Fibroblast of the aortic adventitia (primary cell): ENCODE results near the gene ZNF473. TPM values are rescaled to one million over a fixed set of nuclear protein-coding genes. Genes with fewer than 3 reads are reported as not detected.
"Not testable (repeated sequence)": the region's sequence is repeated elsewhere in the genome, so short reads cannot be mapped to it uniquely, and the experiment has no call there.

Experiments
- DNase-seq: peaks from one replicate; pipeline ENCODE4 v3.0.0-alpha.2; 2010; ENCODE audit warnings: low read depth
- H3K4me3 ChIP-seq: 2 replicates; pipeline ENCODE4 v1.5.1; 2011; ENCODE audit warnings: low read depth, mild to moderate bottlenecking, control low read depth, low read length, moderate library complexity
- total RNA-seq: library from RNA; depleted of rRNA; stranded (reverse); fragments of >200 nt; gene quantifications from 2 replicates; pipeline ENCODE4 v1.2.3, GENCODE V29; 2012; ENCODE audit warnings: low replicate concordance
- TF ChIP-seq, protein P1 (sequence below): IDR thresholded peaks from 2 replicates; pipeline ENCODE4 v1.5.1; 2011; ENCODE audit warnings: mild to moderate bottlenecking, low read length, control low read depth, inconsistent platforms; ENCODE audit not compliant: insufficient read depth

ZNF473 gene
- total RNA-seq, 1 donor = 11.0 TPM

DNA sequence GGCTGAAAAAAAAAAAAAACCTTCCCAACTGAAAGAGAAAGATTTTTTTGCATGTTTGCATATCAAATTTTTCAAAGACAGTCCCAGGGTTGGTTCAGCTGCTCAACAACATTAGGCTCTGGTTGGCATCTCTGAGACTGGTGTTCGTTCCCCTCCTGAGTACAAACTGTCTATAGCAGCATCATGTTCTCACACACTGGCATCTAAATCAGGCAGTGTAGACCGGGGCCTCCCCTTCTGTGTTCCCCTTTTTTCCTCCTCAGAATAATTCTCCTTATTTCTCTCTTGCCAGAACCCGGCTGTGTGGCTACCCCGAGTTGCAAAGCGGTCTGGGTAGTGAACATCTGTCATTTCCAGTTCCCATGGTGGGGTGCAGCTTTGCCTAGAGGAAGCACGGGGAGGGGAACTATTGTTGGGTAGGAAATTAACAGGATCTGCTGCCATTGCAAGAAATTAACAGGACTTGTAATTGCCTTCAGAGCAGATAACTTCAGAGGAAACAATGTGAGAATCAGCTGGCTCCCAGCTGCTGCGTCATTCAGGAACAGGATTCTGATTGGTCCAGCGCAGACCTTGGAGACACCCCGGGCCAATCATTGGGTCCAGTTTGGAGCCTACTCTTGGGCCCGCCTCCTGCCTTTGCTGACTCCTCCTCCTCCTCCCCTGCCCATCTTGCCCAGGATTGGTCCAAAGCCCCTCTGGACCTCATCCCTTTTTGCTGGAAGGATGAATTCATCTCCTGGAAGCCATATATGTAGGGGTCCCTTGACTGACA lies 51.0 kb downstream of the ZNF473 start:
- not testable (repeated sequence) for H3K4me3 ChIP-seq, DNase-seq

DNA sequence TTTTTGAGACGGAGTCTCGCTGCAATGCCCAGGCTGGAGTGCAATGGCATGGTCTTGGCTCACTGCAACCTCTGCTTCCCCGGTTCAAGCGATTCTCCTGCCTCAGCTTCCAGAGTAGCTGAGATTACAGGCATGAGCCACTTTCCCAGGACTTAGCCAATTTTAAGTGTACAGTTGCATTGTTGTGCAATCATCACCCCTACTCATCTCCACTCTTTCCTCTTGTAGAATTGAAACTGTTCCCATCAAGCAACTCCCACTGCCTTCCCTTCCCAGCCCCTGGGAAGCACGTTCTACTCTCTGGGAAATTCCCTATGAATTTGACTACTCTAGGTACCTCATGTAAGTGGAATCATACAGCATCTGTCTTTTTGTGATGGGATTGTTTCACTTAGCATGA lies 53.2 kb downstream of the ZNF473 start:
- DNase-seq, H3K4me3 ChIP-seq: not testable (repeated sequence)

DNA sequence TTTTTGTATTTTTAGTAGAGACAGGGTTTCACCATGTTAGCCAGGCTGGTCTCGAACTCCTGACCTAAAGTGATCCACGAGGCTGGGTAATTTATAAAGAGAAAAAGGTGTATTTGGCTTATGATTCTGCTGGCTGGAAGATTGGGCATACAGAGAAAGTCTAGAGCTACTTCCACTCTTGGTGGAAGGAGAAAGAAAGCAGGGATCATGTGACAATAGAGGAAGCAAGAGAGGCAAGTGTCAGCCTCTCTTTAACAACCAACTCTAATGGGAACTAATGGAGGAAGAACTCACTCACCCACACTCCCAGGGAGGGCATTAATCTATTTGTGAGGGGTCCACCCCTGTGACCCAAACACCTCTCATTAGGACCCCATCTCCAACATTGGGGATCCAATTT lies 58.6 kb downstream of the ZNF473 start:
- not testable (repeated sequence) for DNase-seq, H3K4me3 ChIP-seq

DNA sequence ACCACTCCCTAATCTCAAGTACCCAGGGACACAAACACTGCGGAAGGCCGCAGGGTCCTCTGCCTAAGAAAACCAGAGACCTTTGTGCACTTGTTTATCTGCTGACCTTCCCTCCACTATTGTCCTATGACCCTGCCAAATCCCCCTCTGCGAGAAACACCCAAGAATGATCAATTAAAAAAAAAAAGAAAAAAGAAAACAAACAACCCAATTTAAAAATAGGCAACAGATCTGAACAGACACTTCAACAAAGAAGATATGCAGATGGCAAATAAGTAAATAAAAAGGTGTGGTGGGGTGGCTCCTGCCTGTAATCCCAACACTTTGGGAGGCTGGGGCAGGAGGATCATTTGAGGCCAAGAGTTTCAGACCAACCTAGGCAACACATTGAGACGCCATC lies 61.3 kb downstream of the ZNF473 start:
- DNase-seq, H3K4me3 ChIP-seq: not testable (repeated sequence)

DNA sequence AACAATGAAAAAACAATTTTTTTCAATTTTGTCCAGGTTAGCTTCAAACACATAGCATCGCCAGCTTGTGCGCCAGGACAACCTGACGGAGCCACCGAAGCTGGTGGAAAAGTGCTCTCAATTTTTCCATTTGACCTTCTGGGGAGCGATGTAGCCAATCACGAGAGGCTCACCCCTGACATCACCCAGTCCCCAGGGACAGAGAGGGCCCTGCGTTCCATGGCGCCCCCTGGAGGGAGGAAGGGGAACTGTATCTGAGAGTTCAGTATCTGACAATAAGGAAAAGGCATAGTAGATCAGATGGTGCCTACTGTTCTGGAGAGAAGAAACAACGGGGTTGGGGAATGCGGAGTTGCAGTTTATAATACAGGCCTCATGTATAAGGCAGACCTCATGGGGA lies 64.9 kb downstream of the ZNF473 start:
- not testable (repeated sequence) for H3K4me3 ChIP-seq, DNase-seq
- TF ChIP-seq, protein P1, sequence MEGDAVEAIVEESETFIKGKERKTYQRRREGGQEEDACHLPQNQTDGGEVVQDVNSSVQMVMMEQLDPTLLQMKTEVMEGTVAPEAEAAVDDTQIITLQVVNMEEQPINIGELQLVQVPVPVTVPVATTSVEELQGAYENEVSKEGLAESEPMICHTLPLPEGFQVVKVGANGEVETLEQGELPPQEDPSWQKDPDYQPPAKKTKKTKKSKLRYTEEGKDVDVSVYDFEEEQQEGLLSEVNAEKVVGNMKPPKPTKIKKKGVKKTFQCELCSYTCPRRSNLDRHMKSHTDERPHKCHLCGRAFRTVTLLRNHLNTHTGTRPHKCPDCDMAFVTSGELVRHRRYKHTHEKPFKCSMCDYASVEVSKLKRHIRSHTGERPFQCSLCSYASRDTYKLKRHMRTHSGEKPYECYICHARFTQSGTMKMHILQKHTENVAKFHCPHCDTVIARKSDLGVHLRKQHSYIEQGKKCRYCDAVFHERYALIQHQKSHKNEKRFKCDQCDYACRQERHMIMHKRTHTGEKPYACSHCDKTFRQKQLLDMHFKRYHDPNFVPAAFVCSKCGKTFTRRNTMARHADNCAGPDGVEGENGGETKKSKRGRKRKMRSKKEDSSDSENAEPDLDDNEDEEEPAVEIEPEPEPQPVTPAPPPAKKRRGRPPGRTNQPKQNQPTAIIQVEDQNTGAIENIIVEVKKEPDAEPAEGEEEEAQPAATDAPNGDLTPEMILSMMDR = peak; percentile 7

DNA sequence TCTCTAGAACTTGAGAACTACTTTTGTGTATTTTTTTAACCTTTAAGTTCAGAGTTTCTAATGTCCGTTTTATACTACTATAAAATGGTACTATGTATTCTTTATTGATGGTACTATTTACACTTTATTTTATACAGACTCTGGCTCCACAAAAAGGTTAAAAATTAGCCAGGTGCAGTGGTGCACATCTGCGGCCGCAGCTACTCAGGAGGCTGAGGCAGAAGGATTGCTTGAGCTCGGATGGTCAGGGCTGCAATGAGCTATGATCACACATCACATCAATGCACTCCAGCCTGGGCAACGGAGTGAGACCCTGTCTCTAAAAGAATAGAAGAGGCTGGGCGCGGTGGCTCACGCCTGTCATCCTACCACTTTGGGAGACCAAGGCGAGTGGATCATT lies 66.0 kb downstream of the ZNF473 start:
- DNase-seq, H3K4me3 ChIP-seq: not testable (repeated sequence)

DNA sequence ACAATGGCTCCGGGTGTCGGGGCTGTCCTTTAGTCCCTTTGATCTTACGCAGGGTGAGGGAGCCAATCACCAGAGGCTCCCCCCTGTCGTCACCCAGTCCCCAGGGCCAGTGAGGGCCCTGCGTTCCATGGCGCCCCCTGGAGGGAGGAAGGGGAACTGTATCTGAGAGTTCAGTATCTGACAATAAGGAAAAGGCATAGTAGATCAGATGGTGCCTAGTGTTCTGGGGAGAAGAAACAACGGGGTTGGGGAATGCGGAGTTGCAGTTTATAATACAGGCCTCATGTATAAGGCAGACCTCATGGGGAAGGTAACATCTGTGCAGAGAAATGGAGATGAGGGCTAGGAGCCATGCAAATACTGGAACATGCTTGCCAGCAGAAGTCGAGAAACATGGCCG lies 66.8 kb downstream of the ZNF473 start:
- not testable (repeated sequence) for DNase-seq, H3K4me3 ChIP-seq

DNA sequence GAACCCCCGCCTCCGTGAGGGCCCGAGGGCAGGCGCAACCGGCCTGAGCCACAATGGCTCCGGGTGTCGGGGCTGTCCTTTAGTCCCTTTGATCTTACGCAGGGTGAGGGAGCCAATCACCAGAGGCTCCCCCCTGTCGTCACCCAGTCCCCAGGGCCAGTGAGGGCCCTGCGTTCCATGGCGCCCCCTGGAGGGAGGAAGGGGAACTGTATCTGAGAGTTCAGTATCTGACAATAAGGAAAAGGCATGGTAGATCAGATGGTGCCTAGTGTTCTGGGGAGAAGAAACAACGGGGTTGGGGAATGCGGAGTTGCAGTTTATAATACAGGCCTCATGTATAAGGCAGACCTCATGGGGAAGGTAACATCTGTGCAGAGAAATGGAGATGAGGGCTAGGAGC lies 72.1 kb downstream of the ZNF473 start:
- not testable (repeated sequence) for H3K4me3 ChIP-seq, DNase-seq

DNA sequence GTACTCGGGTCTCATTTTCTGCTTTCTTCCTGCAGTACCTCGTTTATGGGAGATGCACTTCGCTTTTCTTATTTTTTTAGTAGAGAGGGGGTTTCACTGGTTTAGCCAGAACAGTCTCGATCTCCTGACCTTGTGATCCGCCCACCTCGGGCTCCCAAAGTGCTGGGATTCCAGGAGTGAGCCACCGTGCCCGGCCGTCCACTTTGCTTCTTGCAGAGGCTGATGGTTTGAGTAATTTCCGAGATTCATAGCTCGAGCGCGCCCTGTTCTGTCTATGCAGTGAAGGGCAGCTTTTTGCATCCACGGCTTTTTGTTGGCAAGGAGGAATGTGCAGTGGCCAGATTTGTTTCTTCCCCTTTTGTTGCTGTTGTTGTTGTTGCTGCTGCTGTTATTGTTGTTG lies 73.1 kb downstream of the ZNF473 start:
- not testable (repeated sequence) for DNase-seq

DNA sequence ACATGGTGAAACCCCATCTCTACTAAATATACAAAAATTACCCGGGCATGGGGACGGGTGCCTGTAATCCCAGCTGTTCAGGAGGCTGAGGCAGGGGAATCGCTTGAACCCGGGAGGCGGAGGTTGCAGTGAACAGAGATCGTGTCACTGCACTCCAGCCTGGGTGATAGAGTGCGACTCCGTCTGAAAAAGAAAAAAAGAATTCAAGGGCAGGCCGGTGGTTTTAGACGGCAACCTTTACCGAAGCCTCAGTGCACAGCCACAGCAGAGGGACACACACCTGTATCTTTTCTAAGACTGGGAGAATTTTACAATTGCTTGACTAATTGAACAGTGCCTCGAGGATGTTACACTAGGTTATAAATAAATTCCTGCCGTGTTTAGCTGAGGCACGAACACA lies 73.9 kb downstream of the ZNF473 start:
- not testable (repeated sequence) for DNase-seq, H3K4me3 ChIP-seq

More for the DNA sequence above, 73.1 kb downstream of the ZNF473 start:
- not testable (repeated sequence) for H3K4me3 ChIP-seq

DNA sequence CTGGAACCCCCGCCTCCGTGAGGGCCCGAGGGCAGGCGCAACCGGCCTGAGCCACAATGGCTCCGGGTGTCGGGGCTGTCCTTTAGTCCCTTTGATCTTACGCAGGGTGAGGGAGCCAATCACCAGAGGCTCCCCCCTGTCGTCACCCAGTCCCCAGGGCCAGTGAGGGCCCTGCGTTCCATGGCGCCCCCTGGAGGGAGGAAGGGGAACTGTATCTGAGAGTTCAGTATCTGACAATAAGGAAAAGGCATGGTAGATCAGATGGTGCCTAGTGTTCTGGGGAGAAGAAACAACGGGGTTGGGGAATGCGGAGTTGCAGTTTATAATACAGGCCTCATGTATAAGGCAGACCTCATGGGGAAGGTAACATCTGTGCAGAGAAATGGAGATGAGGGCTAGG lies 75.1 kb downstream of the ZNF473 start:
- not testable (repeated sequence) for H3K4me3 ChIP-seq, DNase-seq

Other genes with a start within 250 kb of the ZNF473 start
- 23.5 and 27.5 TPM in 2 replicates for gene FUZ, start 212.7 kb upstream of the ZNF473 start, total RNA-seq
- gene MED25, start 207.7 kb upstream of the ZNF473 start, total RNA-seq = 19.4 and 21.7 TPM in 2 replicates
- 46.2 and 51.2 TPM in 2 replicates for gene PTOV1, start 174.8 kb upstream of the ZNF473 start, total RNA-seq
- 42.3 and 58.3 TPM in 2 replicates for gene PNKP, start 158.4 kb upstream of the ZNF473 start, total RNA-seq
- 14.4 and 20.6 TPM in 2 replicates for gene AKT1S1, start 148.7 kb upstream of the ZNF473 start, total RNA-seq
- gene TBC1D17, start 148.3 kb upstream of the ZNF473 start, total RNA-seq = 16.3 and 17.1 TPM in 2 replicates
- 1.1 TPM in 1 of 2 replicates, not detected in the other for gene IL4I1, start 129.1 kb upstream of the ZNF473 start, total RNA-seq
- gene ATF5, start 96.8 kb upstream of the ZNF473 start, total RNA-seq = 81.5 and 106 TPM in 2 replicates
- gene NUP62, start 96.5 kb upstream of the ZNF473 start, total RNA-seq = 11.3 and 35.4 TPM in 2 replicates
- not detected in 2 replicates for gene SIGLEC11, start 64.8 kb upstream of the ZNF473 start, total RNA-seq
- gene VRK3, start 633 bp upstream of the ZNF473 start, total RNA-seq = 17.3 and 30.6 TPM in 2 replicates
- not detected in 2 replicates for gene IZUMO2, start 137.3 kb downstream of the ZNF473 start, total RNA-seq
- not detected in 2 replicates for gene MYH14, start 177.6 kb downstream of the ZNF473 start, total RNA-seq